H7 (cell line): ENCODE measurements around the gene TBCD. TPM values are rescaled to one million over a fixed set of nuclear protein-coding genes. Genes with fewer than 3 reads are reported as not detected.

ENCODE experiments used
- DNase-seq: peaks from one replicate; pipeline ENCODE4 v3.0.0; 2012
- H3K27me3 ChIP-seq: 2 replicates; pipeline ENCODE4 v1.6.0; 2011; ENCODE audit warnings: mild to moderate bottlenecking, low read length; ENCODE audit not compliant: control insufficient read depth, insufficient read depth
- H3K36me3 ChIP-seq: replicated peaks from 2 replicates; pipeline ENCODE4 v1.5.1; 2011; ENCODE audit warnings: low read length; ENCODE audit not compliant: control insufficient read depth, insufficient read depth
- H3K4me3 ChIP-seq: 2 replicates; pipeline ENCODE4 v1.5.1; 2011; ENCODE audit warnings: low read depth, mild to moderate bottlenecking, control low read depth, low read length, moderate library complexity; ENCODE audit not compliant: insufficient read depth
- total RNA-seq: library from RNA; depleted of rRNA; stranded (reverse); fragments of >200 nt; shearing (Covaris generic); gene quantifications from 2 replicates; pipeline ENCODE4 v1.2.3, GENCODE V29; 2014

The TBCD gene
- total RNA-seq, 1 experiment from 2014 or later, result 74.1 TPM

GRCh38 chr17:82907797-82908542 is 156.1 kb downstream of the TBCD start:
- Histone ChIP-seq H3K4me3 (no peak overlapping the region), H3K36me3 (peaks cover 17% of the 10 kb centered on the region), H3K27me3 (no peaks in the 10 kb centered on the region)
- no peak for DNase-seq

GRCh38 chr17:82908543-82909160 is 156.8 kb downstream of the TBCD start:
- peaks cover 14% of the 10 kb centered on the region for H3K36me3 ChIP-seq
- DNase-seq, result no peak
- no peak overlapping the region for H3K4me3 ChIP-seq
- H3K27me3 ChIP-seq, result no peaks in the 10 kb centered on the region

DNA sequence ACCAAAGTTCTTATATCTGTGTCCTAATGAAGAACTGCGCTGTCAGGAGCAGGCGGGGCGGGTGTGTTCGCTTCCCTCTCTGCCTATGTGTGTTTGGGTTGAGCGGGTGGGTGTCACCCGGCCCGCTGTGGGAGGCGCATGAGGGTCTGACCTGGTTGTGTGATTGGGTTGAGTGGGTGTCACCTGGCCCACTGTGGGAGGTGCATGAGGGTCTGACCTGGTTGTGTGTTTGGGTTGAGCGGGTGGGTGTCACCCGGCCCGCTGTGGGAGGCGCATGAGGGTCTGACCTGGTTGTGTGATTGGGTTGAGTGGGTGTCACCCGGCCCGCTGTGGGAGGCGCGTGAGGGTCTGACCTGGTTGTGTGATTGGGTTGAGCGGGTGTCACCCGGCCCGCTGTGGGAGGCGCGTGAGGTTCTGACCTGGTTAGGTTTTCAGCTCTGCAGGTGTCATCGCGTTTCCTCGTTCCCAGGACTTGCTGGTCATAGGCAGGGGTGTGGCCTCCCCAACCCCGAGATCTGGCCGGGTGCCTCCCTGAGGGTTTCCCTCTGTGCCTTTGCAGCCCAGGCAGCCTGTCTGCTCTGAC is 157.5 kb downstream of the TBCD start:
- H3K36me3 ChIP-seq, result peaks cover 14% of the 10 kb centered on the region
- H3K27me3 ChIP-seq, result no peaks in the 10 kb centered on the region
- H3K4me3 ChIP-seq, result no peak overlapping the region
- no peak for DNase-seq

DNA sequence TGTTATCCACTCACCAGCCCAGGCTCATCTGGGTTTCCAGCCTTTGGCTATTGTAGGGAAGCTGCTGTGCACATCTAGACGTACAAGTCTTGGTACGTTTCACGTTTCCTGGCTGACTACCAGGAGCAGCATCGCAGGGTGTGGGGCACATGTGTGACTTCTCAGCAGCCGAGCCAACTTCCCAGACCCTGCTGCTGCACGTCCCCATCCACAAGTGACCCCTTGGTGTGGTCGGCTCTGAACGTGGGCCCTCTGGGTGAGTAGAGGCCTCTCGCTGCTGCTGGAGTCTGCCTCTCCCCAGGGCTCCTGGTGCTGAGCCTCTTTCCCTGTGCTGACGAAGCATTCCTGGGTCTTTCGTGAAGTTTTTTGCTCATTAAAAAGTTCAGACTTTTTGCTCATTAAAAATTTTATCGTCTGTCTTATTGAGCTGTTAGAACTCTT is 158.2 kb downstream of the TBCD start:
- no peak for DNase-seq
- H3K27me3 ChIP-seq, result no peaks in the 10 kb centered on the region
- H3K4me3 ChIP-seq, result no peak overlapping the region
- H3K36me3 ChIP-seq, result peaks cover 13% of the 10 kb centered on the region

DNA sequence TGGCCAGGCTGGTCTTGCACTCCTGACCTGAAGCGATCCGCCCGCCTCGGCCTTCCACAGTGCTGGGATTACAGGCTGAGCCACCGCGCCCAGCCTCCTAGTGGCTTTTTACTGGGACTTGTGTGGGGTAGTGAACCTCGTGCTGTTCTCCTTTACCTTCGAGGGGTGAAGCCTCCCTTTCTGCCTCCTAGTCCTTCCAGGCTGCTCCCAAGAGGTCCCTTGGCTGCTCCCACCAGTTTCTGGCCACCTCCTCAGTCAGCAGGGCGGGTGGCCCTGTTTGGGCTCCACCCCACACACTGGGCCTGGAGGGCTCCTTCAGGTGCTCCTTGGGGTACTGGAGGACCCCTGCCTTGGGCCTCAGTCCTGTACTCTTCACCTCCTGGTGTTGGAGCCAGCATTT is 158.9 kb downstream of the TBCD start:
- H3K27me3 ChIP-seq, result no peaks in the 10 kb centered on the region
- H3K4me3 ChIP-seq, result no peak overlapping the region
- no peak for DNase-seq
- H3K36me3 ChIP-seq, result peaks cover 18% of the 10 kb centered on the region

DNA sequence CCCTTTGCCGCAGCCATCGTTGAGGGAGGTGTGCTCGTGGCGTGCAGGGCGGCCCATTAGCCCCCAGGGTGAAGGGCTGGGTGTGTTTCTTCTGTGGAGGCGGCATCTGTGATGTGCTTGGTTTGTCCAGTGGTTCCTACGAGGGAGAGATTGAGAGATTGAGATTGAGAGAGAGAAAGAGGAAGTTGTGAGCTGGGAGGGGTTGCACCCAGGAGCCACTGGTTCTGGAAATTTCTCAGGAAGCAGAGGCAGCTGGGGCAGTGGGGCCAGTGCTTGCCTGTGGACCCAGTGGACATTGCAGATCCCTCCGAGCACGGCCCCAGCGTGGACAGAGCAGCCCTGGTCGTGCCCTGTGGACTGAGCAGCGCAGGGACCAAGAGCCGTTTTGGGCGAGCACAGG is 160.0 kb downstream of the TBCD start:
- DNase-seq, result no peak
- no peak overlapping the region for H3K4me3 ChIP-seq
- peaks cover 16% of the 10 kb centered on the region for H3K36me3 ChIP-seq
- H3K27me3 ChIP-seq, result no peaks in the 10 kb centered on the region

- H3K36me3 ChIP-seq, result peaks cover 13% of the 10 kb centered on the region
- no peak overlapping the region for H3K4me3 ChIP-seq
- DNase-seq, result no peak
- no peaks in the 10 kb centered on the region for H3K27me3 ChIP-seq
Measured at GRCh38 chr17:82912484-82913089, 160.7 kb downstream of the TBCD start.

DNA sequence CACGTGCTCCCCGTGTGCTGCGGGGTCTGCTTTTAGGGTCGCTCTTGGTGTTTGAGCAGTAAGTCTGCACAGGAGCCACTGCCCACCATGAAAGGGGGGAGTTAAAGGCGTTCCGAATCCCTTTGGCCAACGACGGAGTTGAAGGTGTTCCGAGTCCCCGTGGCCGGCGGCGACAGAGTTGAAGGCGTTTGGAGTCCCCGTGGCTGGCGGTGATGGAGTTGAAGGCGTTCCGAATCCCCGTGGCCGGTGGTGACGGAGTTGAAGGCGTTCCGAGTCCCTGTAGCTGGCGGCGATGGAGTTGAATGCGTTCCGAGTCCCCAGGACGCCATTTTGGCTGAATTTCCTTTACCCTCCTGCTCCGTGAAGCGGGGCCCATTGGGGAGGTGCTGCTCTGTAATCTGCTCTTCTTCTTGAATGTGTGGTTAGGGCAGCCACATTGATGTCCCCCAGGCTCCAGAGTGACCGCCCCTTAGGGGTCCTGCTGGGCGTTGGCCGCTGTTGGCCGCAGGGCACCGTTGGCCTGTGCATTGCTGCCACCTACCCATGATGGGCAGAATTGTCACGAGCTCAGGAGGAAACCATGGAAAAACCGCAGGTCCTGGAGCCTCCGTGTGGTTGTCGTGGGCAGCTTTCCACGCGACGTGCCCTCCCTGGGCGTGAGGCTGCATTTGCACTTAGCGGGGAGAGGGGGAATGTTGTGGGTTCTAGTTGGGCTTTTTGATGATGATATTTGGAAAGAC is 161.6 kb downstream of the TBCD start:
- H3K36me3 ChIP-seq, result peaks cover 11% of the 10 kb centered on the region
- DNase-seq, result peak; percentile 83
- no peak overlapping the region for H3K4me3 ChIP-seq
- no peaks in the 10 kb centered on the region for H3K27me3 ChIP-seq

DNA sequence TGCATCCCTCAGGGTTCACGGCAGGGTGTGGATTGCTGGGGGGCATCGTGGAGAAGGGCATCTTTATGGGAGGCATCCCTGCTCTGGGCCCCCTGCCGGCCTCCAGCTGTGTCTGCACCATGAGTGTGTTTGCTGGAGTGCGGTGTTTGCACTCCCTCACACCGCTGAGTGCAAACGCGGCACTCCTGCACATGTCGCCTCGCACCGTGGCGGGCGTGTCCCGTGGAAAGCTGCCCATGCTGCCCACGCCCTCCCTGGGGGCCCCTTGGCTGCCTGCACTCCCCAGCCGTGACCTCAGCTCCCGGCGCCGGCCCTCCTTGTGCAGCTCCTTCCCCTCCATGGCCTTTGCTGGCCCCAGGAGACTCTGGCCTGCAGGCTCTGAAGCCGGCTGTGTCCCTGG is 162.5 kb downstream of the TBCD start:
- DNase-seq, result no peak
- Histone ChIP-seq H3K27me3 (no peaks in the 10 kb centered on the region), H3K36me3 (peaks cover 11% of the 10 kb centered on the region), H3K4me3 (no peak overlapping the region)

- Histone ChIP-seq H3K27me3 (no peaks in the 10 kb centered on the region), H3K4me3 (no peak overlapping the region), H3K36me3 (peaks cover 13% of the 10 kb centered on the region)
- DNase-seq, result peak; percentile 89
Measured at GRCh38 chr17:82915010-82915756, 163.3 kb downstream of the TBCD start.

DNA sequence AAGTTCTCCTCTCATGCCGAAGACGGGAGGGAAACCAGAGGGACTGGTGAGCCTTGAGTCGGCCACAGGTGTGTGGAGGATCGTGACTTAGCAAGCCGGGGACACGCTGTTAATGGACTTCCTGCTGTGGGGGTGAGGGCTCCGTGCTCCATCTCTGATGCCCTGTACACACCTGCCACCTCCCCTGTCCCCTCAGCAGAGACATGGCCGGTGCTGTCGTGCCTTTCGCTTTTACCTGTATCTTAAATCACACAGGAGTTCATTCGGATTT is 163.8 kb downstream of the TBCD start:
- Histone ChIP-seq H3K27me3 (no peaks in the 10 kb centered on the region), H3K4me3 (no peak overlapping the region), H3K36me3 (peaks cover 13% of the 10 kb centered on the region)
- DNase-seq, result no peak

DNA sequence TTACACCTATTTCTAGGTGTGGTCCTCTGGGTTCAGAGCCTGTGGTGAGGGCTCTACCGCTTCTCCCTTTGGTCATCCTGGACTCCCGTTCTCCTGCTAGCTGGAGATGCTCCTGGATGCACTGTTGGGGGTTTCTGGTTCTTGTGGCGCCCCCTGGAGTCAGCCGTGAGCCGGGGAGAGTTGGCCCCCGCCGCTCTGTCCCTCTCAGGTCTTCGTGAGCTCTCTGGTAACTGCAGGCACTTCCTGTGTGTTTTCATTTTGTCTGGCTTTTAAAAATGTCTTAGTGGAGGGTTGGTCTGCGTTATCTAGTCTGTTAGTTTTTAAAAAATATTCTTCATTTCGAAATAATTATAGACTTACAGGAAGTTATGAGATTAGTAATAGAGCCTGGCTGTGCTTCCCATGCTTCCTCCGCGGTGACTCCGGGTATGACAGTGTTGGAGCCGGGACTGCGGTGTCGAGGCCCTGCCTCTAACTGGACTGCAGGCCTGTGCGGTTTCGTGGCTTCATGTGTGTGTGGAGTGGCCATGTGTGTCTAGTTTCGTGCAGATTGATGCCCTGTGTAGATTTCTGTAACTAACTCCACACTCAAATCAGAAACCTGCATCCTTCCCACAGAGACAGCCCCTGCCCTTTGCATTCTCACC is 166.0 kb downstream of the TBCD start:
- Histone ChIP-seq H3K4me3 (no peak overlapping the region), H3K27me3 (no peaks in the 10 kb centered on the region), H3K36me3 (peaks cover 11% of the 10 kb centered on the region)
- peak; percentile 93 for DNase-seq

- Histone ChIP-seq H3K4me3 (no peak overlapping the region), H3K27me3 (no peaks in the 10 kb centered on the region), H3K36me3 (peaks cover 9% of the 10 kb centered on the region)
- no peak for DNase-seq
Measured at GRCh38 chr17:82918508-82918907, 166.6 kb downstream of the TBCD start.

DNA sequence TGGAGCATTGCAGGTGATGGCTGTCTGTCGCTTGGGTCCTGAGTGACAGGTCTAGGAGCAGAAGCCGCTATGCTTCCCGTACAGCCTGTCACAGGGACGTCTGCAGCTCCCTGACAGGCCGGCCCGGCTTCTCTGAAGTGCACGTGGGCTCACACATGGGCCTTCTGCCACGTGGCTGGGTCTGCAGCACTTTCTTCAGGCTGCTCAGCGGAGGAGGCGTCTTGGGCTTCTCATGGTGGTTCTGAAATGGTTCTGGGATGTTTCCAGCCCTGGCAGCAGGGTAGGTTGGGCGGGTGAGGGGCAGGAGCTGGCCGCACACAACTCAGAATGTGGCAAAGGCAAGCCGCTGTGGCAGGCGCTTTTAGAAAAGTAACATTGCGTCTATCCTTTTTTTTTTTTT is 168.3 kb downstream of the TBCD start:
- no peak for DNase-seq
- Histone ChIP-seq H3K4me3 (no peak overlapping the region), H3K27me3 (no peaks in the 10 kb centered on the region), H3K36me3 (peaks cover 12% of the 10 kb centered on the region)
